IMR-90 (cell line): ENCODE results near the gene EFEMP2. TPM values are rescaled to one million over a fixed set of nuclear protein-coding genes. Genes with fewer than 3 reads are reported as not detected.
A peak's percentile ranks its signal among the peaks of the same experiment; 100 is the strongest.

Experiments used
- ATAC-seq: fragments of 200-7000 bp; cut with Tn5 transposase; 2 replicates; pipeline ENCODE4 v1.9.1; 2020; ENCODE audit warnings: low read depth, mild to moderate bottlenecking, moderate library complexity
- BruUV-seq: library from RNA; stranded (reverse); fragments of 400-500 nt; replicated peaks from 2 replicates; lab custom pipeline; 2021; lab: Mats Ljungman, UMichigan
- CTCF ChIA-PET: fragments of 300-600 bp; formaldehyde crosslinking; extraction: SDS; loops from one replicate; lab custom pipeline; 2021; ENCODE audit warnings: antibody characterized with exemption; lab: Yijun Ruan, JAX
- POLR2A ChIA-PET: fragments of 300-600 bp; sonication (Branson Sonifier 250); formaldehyde crosslinking; loops from one replicate; lab custom pipeline; 2022; ENCODE audit warnings: antibody characterized with exemption; ENCODE audit not compliant: unreplicated experiment; lab: Charles Lee
- DNase-seq: peaks from one replicate; pipeline ENCODE4 v3.0.0; 2013
- H2AFZ ChIP-seq: replicated peaks from 2 replicates; pipeline ENCODE3; 2013; ENCODE audit warnings: low read length, mild to moderate bottlenecking; ENCODE audit not compliant: poor library complexity
- H2AK5ac ChIP-seq: 2 replicates; pipeline ENCODE4 v1.6.1; 2013; ENCODE audit warnings: low read depth, low read length, inconsistent platforms
- H2AK9ac ChIP-seq: replicated peaks from 2 replicates; pipeline ENCODE3; 2013; ENCODE audit warnings: mild to moderate bottlenecking, low read depth, low read length, moderate library complexity; ENCODE audit not compliant: poor library complexity
- H2BK120ac ChIP-seq: 2 replicates; pipeline ENCODE4 v1.6.1; 2013; ENCODE audit warnings: low read depth, low read length, inconsistent platforms
- H2BK15ac ChIP-seq: 3 replicates; pipeline ENCODE4 v1.6.1; 2013; ENCODE audit warnings: low read depth, low read length, inconsistent platforms
- H2BK20ac ChIP-seq: 2 replicates; pipeline ENCODE4 v1.6.1; 2013; ENCODE audit warnings: low read depth, mild to moderate bottlenecking, inconsistent platforms, low read length, moderate library complexity
- H2BK5ac ChIP-seq: 2 replicates; pipeline ENCODE4 v1.6.1; 2013; ENCODE audit warnings: mild to moderate bottlenecking, low read depth, low read length, inconsistent platforms; ENCODE audit not compliant: poor library complexity, severe bottlenecking
- H3K14ac ChIP-seq: replicated peaks from 2 replicates; pipeline ENCODE4 v1.6.1; 2013; ENCODE audit warnings: low read depth, low read length, inconsistent platforms
- H3K18ac ChIP-seq: 2 replicates; pipeline ENCODE4 v1.6.1; 2013; ENCODE audit warnings: low read depth, low read length, control low read depth
- H3K23ac ChIP-seq: 2 replicates; pipeline ENCODE4 v1.6.1; 2013; ENCODE audit warnings: low read depth, low read length, inconsistent platforms
- H3K27ac ChIP-seq: 2 replicates; pipeline ENCODE4 v1.5.1; 2013; ENCODE audit warnings: mild to moderate bottlenecking, control low read depth, low read length; ENCODE audit not compliant: insufficient read depth
- H3K27me3 ChIP-seq: 2 replicates; pipeline ENCODE4 v1.6.1; 2013; ENCODE audit warnings: low read length; ENCODE audit not compliant: control insufficient read depth, insufficient read depth
- H3K36me3 ChIP-seq: 2 replicates; pipeline ENCODE4 v1.6.1; 2013; ENCODE audit warnings: low read length, mixed read lengths; ENCODE audit not compliant: control insufficient read depth, insufficient read depth
- H3K4ac ChIP-seq: 2 replicates; pipeline ENCODE4 v1.6.1; 2013; ENCODE audit warnings: low read depth, low read length, inconsistent platforms
- H3K4me1 ChIP-seq: 2 replicates; pipeline ENCODE4 v1.6.1; 2013; ENCODE audit warnings: low read length, mixed read lengths; ENCODE audit not compliant: control insufficient read depth, insufficient read depth
- H3K4me2 ChIP-seq: 2 replicates; pipeline ENCODE4 v1.6.1; 2013; ENCODE audit warnings: low read depth, mild to moderate bottlenecking, control low read depth, low read length, moderate library complexity
- H3K4me3 ChIP-seq: 2 replicates; pipeline ENCODE4 v1.5.1; 2013; ENCODE audit warnings: low read depth, mild to moderate bottlenecking, control low read depth, low read length, moderate library complexity; ENCODE audit not compliant: insufficient read depth
- H3K56ac ChIP-seq: 2 replicates; pipeline ENCODE4 v1.6.1; 2013; ENCODE audit warnings: low read length, inconsistent platforms; ENCODE audit not compliant: insufficient read depth; ENCODE audit errors: extremely low read depth
- H3K79me1 ChIP-seq, 2 experiments: 2 replicates each; pipeline ENCODE4 v1.6.1; 2013; ENCODE audit warnings: low read length in 2 of 2, inconsistent platforms in 1 of 2, low read depth in 1 of 2
- H3K9ac ChIP-seq: 2 replicates; pipeline ENCODE4 v1.6.1; 2013; ENCODE audit warnings: low read depth, low read length, control low read depth
- H3K9me1 ChIP-seq: 2 replicates; pipeline ENCODE4 v1.6.1; 2013; ENCODE audit warnings: low read length, inconsistent platforms; ENCODE audit not compliant: insufficient read depth
- H3K9me3 ChIP-seq: 2 replicates; pipeline ENCODE4 v1.6.1; 2013; ENCODE audit warnings: low read length; ENCODE audit not compliant: control insufficient read depth, insufficient read depth
- H4K20me1 ChIP-seq: 2 replicates; pipeline ENCODE4 v1.6.1; 2013; ENCODE audit warnings: low read length, inconsistent platforms; ENCODE audit not compliant: insufficient read depth
- H4K5ac ChIP-seq: 2 replicates; pipeline ENCODE4 v1.6.1; 2013; ENCODE audit warnings: mild to moderate bottlenecking, low read depth, low read length, control low read depth
- H4K8ac ChIP-seq, 2 experiments: 2 replicates each; pipeline ENCODE4 v1.6.1; 2013; ENCODE audit warnings: low read depth in 2 of 2, low read length in 2 of 2, control low read depth in 1 of 2, inconsistent platforms in 1 of 2
- H4K91ac ChIP-seq: 2 replicates; pipeline ENCODE4 v1.6.1; 2013; ENCODE audit warnings: low read depth, low read length, inconsistent platforms; ENCODE audit not compliant: insufficient read depth
- BHLHE40 ChIP-seq: fragments of 150-350 bp; IDR thresholded peaks from 2 replicates; pipeline ENCODE4 v1.6.1; 2016; ENCODE audit warnings: mild to moderate bottlenecking, low read depth, low read length
- CEBPB ChIP-seq: IDR thresholded peaks from 2 replicates; pipeline ENCODE4 v1.6.1; 2012; ENCODE audit warnings: low read depth, low read length, improper control_type of control experiment
- CHD1 ChIP-seq: IDR thresholded peaks from 2 replicates; pipeline ENCODE4 v1.6.1; 2012; ENCODE audit warnings: low read depth, low read length, improper control_type of control experiment
- FOS ChIP-seq: fragments of 150-350 bp; IDR thresholded peaks from 2 replicates; pipeline ENCODE4 v1.6.1; 2016; ENCODE audit warnings: low read depth, low read length
- MAFK ChIP-seq: IDR thresholded peaks from 2 replicates; pipeline ENCODE4 v1.6.1; 2012; ENCODE audit warnings: low read depth, low read length, improper control_type of control experiment
- MAZ ChIP-seq: IDR thresholded peaks from 2 replicates; pipeline ENCODE4 v1.6.1; 2012; ENCODE audit warnings: low read depth, mild to moderate bottlenecking, low read length, improper control_type of control experiment, moderate library complexity, borderline replicate concordance
- MXI1 ChIP-seq: IDR thresholded peaks from 2 replicates; pipeline ENCODE4 v1.6.1; 2012; ENCODE audit warnings: low read depth, mild to moderate bottlenecking, low read length, moderate library complexity, borderline replicate concordance
- NFE2L2 ChIP-seq: fragments of 150-350 bp; IDR thresholded peaks from 2 replicates; pipeline ENCODE4 v1.6.1; 2016; ENCODE audit warnings: low read depth, mild to moderate bottlenecking, low read length
- POLR2A ChIP-seq: IDR thresholded peaks from 2 replicates; pipeline ENCODE4 v1.6.1; 2012; ENCODE audit warnings: mild to moderate bottlenecking, low read depth, low read length
- RAD21 ChIP-seq: IDR thresholded peaks from 2 replicates; pipeline ENCODE4 v1.6.1; 2012; ENCODE audit warnings: low read length, improper control_type of control experiment
- RFX5 ChIP-seq: IDR thresholded peaks from 2 replicates; pipeline ENCODE4 v1.8.0; 2012; ENCODE audit warnings: low read depth, mild to moderate bottlenecking, low read length, moderate library complexity
- SMC3 ChIP-seq: fragments of 150-350 bp; IDR thresholded peaks from 2 replicates; pipeline ENCODE4 v1.6.1; 2016; ENCODE audit warnings: low read depth, mild to moderate bottlenecking, antibody characterized with exemption, low read length, moderate library complexity
- WGBS, 2 experiments: methylation state at CpG; one replicate each; pipeline versions ENCODE4 v1.1.5 to v1.1.7; 2013; ENCODE audit warnings: missing lambda C conversion rate in 2 of 2; ENCODE audit not compliant: insufficient read length in 1 of 2; ENCODE audit errors: extremely low coverage in 2 of 2; 5-methylcytosine and 5-hydroxymethylcytosine counted together
- dilution Hi-C: fragments of 300-500 bp; cut with HindIII; formaldehyde crosslinking; loops from one replicate; pipeline ENCODE4 v1.14.3; 2018; ENCODE audit warnings: low sequenced_read_pairs; ENCODE audit not compliant: unreplicated experiment
- in situ Hi-C: fragments of 300-500 bp; cut with MboI; formaldehyde crosslinking; loops from 3 replicates; pipeline ENCODE4 v1.14.3; 2019; ENCODE audit warnings: low sequenced_read_pairs, inconsistent platforms, mixed read lengths
- intact Hi-C: fragments of 100-400 bp; cut with micrococcal nuclease; formaldehyde crosslinking; loops from 2 replicates; pipeline ENCODE4 v1.10.0; 2022
- polyA plus RNA-seq, 3 experiments: library from polyadenylated mRNA; depleted of rRNA; stranded (reverse); fragments of >200 nt; gene quantifications; 2 replicates each; pipeline ENCODE4 v1.2.3, GENCODE V29; 2012; ENCODE audit warnings: low replicate concordance in 1 of 3
- total RNA-seq: library from RNA; depleted of rRNA; stranded (reverse); fragments of >200 nt; gene quantifications from 2 replicates; pipeline ENCODE4 v1.2.3, GENCODE V29; 2012
- TF ChIP-seq, protein P1 (sequence below): conservative IDR thresholded peaks from 2 replicates; pipeline ENCODE4 v1.5.1; 2012; ENCODE audit warnings: mild to moderate bottlenecking, low read depth, low read length, improper control_type of control experiment
- TF ChIP-seq, protein P2 (sequence below): fragments of 150-350 bp; IDR thresholded peaks from 2 replicates; pipeline ENCODE4 v1.6.1; 2016; ENCODE audit warnings: low read depth, mild to moderate bottlenecking, low read length, moderate library complexity, borderline replicate concordance
- TF ChIP-seq, protein P3 (sequence below): fragments of 150-350 bp; IDR thresholded peaks from 2 replicates; pipeline ENCODE4 v1.6.1; 2017; ENCODE audit warnings: mild to moderate bottlenecking, antibody characterized with exemption, low read length, low read depth

EFEMP2 gene
- total and polyA plus RNA-seq, 2 of the 4 experiments (the other 2 are of a cell fraction), result 62.7 to 431 TPM

DNA sequence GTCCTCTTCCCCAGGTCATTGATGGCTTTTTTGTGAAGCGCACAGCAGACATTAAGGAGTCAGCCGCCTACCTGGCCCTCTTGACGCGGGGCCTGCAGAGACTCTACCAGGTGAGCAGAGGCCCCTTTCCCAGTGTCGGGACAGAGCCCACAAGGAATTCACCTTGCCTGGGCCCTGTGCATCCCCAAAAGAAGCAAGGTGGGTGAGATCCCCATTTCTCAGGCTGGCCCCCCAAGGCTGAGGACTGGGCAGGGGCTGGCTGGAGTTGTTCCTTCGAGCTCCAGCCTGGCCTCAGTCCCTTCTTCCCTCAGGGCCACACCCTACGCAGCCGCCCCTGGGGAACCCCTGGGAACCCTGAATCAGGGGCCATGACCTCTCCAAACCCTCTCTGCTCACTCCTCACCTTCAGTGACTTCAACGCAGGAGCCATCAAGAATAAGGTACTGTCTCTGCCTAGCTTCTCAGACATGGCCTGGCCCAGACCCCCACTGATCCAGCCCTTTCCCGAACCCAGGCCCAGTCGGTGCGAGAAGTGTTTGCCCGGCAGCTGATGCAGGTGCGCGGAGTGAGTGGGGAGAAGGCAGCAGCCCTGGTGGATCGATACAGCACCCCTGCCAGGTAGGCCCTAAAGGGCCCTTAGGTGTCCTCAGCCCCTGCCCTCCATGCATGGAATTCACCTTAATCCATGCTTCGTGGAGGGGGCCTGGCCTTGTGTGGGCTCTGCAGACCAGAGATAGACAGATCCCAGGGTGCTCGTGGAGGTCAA, 7.7 kb downstream of the EFEMP2 start:
- H3K9me1 ChIP-seq, result peaks cover 7% of the 10 kb centered on the region; the same call in 1 of the 2 replicates
- 100% methylated on average over 3 of the region's 18 CpGs; no CpG with 5 or more reads in 1 of the 2 experiments for WGBS, 2 experiments
- no peak for TF ChIP-seq CEBPB
- no peak for TF ChIP-seq RAD21
- TF ChIP-seq, protein P1, sequence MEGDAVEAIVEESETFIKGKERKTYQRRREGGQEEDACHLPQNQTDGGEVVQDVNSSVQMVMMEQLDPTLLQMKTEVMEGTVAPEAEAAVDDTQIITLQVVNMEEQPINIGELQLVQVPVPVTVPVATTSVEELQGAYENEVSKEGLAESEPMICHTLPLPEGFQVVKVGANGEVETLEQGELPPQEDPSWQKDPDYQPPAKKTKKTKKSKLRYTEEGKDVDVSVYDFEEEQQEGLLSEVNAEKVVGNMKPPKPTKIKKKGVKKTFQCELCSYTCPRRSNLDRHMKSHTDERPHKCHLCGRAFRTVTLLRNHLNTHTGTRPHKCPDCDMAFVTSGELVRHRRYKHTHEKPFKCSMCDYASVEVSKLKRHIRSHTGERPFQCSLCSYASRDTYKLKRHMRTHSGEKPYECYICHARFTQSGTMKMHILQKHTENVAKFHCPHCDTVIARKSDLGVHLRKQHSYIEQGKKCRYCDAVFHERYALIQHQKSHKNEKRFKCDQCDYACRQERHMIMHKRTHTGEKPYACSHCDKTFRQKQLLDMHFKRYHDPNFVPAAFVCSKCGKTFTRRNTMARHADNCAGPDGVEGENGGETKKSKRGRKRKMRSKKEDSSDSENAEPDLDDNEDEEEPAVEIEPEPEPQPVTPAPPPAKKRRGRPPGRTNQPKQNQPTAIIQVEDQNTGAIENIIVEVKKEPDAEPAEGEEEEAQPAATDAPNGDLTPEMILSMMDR, result no peak
- no peak for TF ChIP-seq BHLHE40
- no peak for TF ChIP-seq NFE2L2
- no peak for TF ChIP-seq SMC3
- TF ChIP-seq, protein P2, sequence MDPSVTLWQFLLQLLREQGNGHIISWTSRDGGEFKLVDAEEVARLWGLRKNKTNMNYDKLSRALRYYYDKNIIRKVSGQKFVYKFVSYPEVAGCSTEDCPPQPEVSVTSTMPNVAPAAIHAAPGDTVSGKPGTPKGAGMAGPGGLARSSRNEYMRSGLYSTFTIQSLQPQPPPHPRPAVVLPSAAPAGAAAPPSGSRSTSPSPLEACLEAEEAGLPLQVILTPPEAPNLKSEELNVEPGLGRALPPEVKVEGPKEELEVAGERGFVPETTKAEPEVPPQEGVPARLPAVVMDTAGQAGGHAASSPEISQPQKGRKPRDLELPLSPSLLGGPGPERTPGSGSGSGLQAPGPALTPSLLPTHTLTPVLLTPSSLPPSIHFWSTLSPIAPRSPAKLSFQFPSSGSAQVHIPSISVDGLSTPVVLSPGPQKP, result no peak
- TF ChIP-seq POLR2A, result no peak
- TF ChIP-seq MXI1, result no peak
- TF ChIP-seq CHD1, result no peak
- no peak for TF ChIP-seq MAZ
- TF ChIP-seq, protein P3, sequence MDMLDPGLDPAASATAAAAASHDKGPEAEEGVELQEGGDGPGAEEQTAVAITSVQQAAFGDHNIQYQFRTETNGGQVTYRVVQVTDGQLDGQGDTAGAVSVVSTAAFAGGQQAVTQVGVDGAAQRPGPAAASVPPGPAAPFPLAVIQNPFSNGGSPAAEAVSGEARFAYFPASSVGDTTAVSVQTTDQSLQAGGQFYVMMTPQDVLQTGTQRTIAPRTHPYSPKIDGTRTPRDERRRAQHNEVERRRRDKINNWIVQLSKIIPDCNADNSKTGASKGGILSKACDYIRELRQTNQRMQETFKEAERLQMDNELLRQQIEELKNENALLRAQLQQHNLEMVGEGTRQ, result no peak
- TF ChIP-seq FOS, result no peak
- TF ChIP-seq MAFK, result no peak
- no peak for TF ChIP-seq RFX5

More for the DNA sequence above, 7.7 kb downstream of the EFEMP2 start:
- Histone ChIP-seq H3K4me1 (peaks cover 4% of the 10 kb centered on the region), H3K56ac (no peak overlapping the region), H2AK5ac (no peak overlapping the region), H3K4me2 (no peak overlapping the region), H3K18ac (no peak overlapping the region), H3K27ac (no peak overlapping the region), H2BK15ac (no peak overlapping the region), H3K79me1 (peaks cover 19 to 84% of the 10 kb centered on the region in 2 experiments), H3K4me3 (no peak overlapping the region), H3K4ac (no peak overlapping the region), H4K5ac (no peak overlapping the region), H3K9me3 (no peaks in the 10 kb centered on the region), H2AFZ (peak overlapping the region; percentile 23), H2BK20ac (no peak overlapping the region), H3K27me3 (no peaks in the 10 kb centered on the region), H3K14ac (no peak overlapping the region), H4K20me1 (peaks cover 43% of the 10 kb centered on the region), H2BK5ac (no peak overlapping the region), H3K23ac (no peak overlapping the region), H2AK9ac (peak overlapping the region; percentile 76), H3K9ac (no peak overlapping the region), H4K8ac (no peak overlapping the region), H4K91ac (no peak overlapping the region), H3K36me3 (peaks cover 81% of the 10 kb centered on the region), H2BK120ac (no peak overlapping the region)
- dilution Hi-C loops, result no loop called here
- ChIA-PET POLR2A (no interaction called here), CTCF (no interaction called here)
- intact Hi-C loops, result no loop called here
- BruUV-seq, result no TSS peak
- DNase-seq (no peak), ATAC-seq (no peak)
- in situ Hi-C loops, result no loop called here
